ENCODE data around the gene ESD.
"Not testable (repeated sequence)": the region's sequence is repeated elsewhere in the genome, so short reads cannot be mapped to it uniquely, and the experiment has no call there.

Gene ESD

DNA sequence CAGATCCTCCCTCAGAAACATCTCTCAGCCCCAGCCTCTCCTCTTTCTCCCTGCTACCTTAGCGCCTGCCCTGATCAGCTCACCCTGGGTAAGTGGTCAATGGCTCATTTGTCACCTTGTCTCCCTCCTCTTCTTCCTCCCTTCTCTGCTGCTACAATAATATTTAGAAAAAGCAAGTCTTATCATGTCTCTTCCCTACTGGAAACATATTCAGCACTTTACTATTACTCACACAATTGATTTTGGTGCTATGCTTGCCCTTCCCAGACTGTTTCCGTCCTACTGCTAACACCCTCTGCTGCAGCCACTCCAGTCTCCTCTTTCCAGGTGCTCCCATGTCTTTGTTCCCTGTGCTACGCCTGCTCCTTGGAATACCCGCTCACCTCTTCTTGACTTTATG is 35.8 kb downstream of the ESD start:
- no peak overlapping the region for H3K4me3 ChIP-seq (ENCODE audit: control insufficient read depth, low read depth, low read length)
- TF ChIP-seq, protein P1, sequence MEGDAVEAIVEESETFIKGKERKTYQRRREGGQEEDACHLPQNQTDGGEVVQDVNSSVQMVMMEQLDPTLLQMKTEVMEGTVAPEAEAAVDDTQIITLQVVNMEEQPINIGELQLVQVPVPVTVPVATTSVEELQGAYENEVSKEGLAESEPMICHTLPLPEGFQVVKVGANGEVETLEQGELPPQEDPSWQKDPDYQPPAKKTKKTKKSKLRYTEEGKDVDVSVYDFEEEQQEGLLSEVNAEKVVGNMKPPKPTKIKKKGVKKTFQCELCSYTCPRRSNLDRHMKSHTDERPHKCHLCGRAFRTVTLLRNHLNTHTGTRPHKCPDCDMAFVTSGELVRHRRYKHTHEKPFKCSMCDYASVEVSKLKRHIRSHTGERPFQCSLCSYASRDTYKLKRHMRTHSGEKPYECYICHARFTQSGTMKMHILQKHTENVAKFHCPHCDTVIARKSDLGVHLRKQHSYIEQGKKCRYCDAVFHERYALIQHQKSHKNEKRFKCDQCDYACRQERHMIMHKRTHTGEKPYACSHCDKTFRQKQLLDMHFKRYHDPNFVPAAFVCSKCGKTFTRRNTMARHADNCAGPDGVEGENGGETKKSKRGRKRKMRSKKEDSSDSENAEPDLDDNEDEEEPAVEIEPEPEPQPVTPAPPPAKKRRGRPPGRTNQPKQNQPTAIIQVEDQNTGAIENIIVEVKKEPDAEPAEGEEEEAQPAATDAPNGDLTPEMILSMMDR (conservative IDR thresholded peaks at IDR 0.05; ENCODE audit: control insufficient read depth, insufficient read depth, low read depth, low read length): no peak
- DNase-seq (ENCODE audit: low read depth): no peak

DNA sequence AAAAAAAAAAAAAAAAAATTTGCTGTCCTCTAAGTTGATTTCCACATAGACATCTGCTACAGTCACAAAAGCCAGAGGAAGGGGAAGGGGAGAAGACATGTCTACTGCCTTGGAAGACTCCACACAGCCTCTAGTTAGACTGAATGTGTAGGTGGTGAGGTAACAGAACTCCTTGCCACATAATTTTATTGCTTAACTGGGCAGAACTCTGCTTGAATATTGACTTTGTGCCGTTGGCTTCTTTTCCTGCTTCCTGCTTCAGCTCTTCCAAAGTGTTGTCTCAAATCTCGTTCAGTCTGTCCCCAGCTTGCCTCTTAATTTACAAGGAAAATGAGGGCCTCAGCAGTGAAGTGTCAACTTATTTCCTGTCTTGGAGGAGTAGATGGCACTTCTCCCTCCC is 37.1 kb downstream of the ESD start:
- TF ChIP-seq, protein P1 (conservative IDR thresholded peaks at IDR 0.05; ENCODE audit: control insufficient read depth, insufficient read depth, low read depth, low read length): no peak
- no peak overlapping the region for H3K4me3 ChIP-seq (ENCODE audit: control insufficient read depth, low read depth, low read length)
- DNase-seq (ENCODE audit: low read depth): peak; percentile 20

DNA sequence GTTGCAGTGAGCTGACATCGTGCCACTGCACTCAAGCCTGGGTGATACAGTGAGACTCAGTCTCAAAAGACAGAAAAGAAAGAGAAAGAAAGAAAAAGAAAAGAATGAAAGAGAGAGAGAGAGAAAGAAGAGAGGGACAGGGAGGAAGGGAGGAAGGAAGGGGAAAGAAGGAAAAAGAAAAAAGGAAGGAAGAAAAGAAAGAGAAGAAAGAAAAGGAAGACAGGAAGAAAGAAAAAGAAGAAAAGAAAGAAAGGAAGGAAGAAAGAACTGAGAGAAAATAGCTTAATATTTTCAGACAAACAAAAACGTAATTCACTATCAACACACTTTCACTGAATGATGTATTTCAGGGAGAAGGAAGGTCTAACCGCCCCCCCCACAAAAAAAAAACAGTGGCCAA is 39.3 kb downstream of the ESD start:
- no peak overlapping the region for H3K4me3 ChIP-seq (ENCODE audit: control insufficient read depth, low read depth, low read length)
- DNase-seq (ENCODE audit: low read depth): no peak
- TF ChIP-seq, protein P1 (conservative IDR thresholded peaks at IDR 0.05; ENCODE audit: control insufficient read depth, insufficient read depth, low read depth, low read length): no peak

DNA sequence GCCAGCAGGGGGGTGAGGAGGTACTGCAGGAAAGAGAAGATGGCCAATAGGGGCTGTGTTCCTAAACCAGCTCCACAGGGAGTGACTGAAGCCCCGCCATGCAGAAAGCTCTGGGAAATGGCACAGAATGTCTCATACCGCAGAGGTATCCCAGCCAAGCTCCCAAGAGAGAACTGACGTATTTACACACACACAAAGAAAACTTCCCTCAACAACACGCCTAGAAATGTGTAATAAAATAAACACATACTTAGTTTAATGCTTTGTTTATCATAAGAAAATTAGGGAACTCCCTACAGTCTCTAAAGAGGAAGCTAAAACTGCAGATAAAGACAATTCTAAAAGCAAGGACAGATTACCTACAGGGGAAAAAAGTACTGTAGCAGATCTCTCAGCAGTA is 40.0 kb downstream of the ESD start:
- TF ChIP-seq, protein P1 (conservative IDR thresholded peaks at IDR 0.05; ENCODE audit: control insufficient read depth, insufficient read depth, low read depth, low read length): no peak
- no peak overlapping the region for H3K4me3 ChIP-seq (ENCODE audit: control insufficient read depth, low read depth, low read length)
- peak; percentile 90 for DNase-seq (ENCODE audit: low read depth)

DNA sequence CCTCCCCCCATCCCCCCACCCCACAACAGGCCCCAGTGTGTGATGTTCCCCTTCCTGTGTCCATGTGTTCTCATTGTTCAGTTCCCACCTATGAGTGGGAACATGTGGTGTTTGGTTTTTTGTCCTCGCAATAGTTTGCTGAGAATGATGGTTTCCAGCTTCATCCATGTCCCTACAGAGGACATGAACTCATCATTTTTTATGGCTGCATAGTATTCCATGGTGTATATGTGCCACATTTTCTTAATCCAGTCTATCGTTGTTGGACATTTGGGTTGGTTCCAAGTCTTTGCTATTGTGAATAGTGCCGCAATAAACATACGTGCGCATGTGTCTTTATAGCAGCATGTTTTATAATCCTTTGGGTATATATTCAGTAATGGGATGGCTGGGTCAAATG is 41.5 kb downstream of the ESD start:
- DNase-seq (ENCODE audit: low read depth); H3K4me3 ChIP-seq (ENCODE audit: control insufficient read depth, low read depth, low read length): not testable (repeated sequence)

DNA sequence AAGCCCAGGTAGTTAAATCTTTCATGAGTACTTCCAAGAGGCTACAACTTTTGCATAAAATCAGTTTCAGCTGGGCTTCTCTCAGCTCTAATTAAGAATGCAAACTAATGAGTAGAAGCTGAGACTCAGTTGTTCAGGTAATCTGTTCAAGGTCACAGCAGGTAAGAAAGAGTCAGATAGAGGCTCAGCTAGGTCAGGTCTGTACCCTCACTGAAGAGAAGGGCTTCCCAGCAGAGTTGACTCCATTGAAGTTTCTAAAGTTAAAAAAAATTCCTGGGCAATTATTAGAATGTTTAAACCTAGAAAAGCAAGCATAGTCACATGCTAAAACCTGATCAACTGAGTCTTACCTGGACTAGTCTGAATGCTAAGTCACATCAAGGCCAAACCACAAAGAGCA is 42.1 kb downstream of the ESD start:
- DNase-seq (ENCODE audit: low read depth): no peak
- TF ChIP-seq, protein P1 (conservative IDR thresholded peaks at IDR 0.05; ENCODE audit: control insufficient read depth, insufficient read depth, low read depth, low read length): no peak
- H3K4me3 ChIP-seq (ENCODE audit: control insufficient read depth, low read depth, low read length): no peak overlapping the region

DNA sequence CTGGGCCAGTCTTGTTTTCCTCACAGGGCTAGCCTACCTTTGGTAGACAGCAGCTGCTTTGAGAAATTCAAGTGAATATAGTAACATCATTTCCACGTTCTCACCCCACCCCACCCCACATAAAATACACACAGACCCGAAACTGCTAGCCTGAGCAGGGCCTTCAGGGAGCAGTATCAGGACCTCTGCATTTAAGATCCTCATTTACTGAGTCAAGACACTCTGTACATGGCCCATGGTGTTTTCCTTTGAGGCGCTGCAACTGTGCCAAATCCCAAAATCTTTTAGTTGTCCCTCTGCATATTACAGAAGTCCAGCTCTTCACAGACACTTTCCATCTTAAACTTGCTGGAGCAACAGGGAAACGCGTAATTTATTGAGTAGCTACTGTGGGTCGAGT is 43.0 kb downstream of the ESD start:
- DNase-seq (ENCODE audit: low read depth): no peak
- H3K4me3 ChIP-seq (ENCODE audit: control insufficient read depth, low read depth, low read length): no peak overlapping the region
- TF ChIP-seq, protein P1 (conservative IDR thresholded peaks at IDR 0.05; ENCODE audit: control insufficient read depth, insufficient read depth, low read depth, low read length): no peak
